ENCODE data around the gene OR51E2. TPM values are rescaled to one million over a fixed set of nuclear protein-coding genes. Genes with fewer than 3 reads are reported as not detected.

The OR51E2 gene
- total and polyA plus RNA-seq, 4 donors = 0.51 to 1.2 TPM; not detected in 2

DNA sequence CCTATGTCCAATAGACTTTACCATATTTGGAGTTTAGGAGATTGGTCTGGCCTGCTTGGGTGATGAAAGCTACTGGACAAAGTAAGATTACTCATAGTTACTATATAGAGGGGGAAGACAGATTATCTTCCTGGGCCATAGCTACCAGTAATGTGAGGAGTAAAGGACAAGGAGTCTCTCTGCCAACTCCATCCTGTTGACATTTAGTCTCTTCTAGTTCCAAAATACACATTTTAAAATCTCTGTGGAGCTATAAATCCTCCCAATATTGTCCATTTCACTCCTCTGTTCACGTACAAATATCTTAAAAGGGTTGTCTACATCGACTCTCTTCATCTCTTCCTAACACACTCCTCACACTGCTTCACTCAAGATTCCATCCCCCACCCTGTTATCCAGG lies 61.5 kb downstream of the OR51E2 start:
- ATAC-seq (ENCODE audit: low FRiP score) = no peak
- 33 to 55% methylated on average over 2 of the region's 2 CpGs for WGBS, 2 donors
- Histone ChIP-seq H3K4me3 (ENCODE audit: low read length in 2 of 2) (no peak overlapping the region), H3K27ac (ENCODE audit: low read depth in 1 of 2, low read length in 2 of 2) (no peak overlapping the region), H3K4me1 (ENCODE audit: control insufficient read depth in 1 of 2, insufficient read depth in 2 of 2, low read length in 2 of 2) (no peaks in the 10 kb centered on the region), H3K27me3 (ENCODE audit: control insufficient read depth in 1 of 2, insufficient read depth in 2 of 2, low read length in 1 of 2) (no peaks in the 10 kb centered on the region), H3K9me3 (ENCODE audit: control insufficient read depth, low read length) (no peaks in the 10 kb centered on the region), H3K36me3 (ENCODE audit: control insufficient read depth in 1 of 2, insufficient read depth in 2 of 2, low read length in 1 of 2) (no peaks in the 10 kb centered on the region)
- intact Hi-C loops (cut with DNase I) = loop anchor here (5.0 to 10.0 kb wide), 2 partner anchors 191 to 369 kb away; no protein-coding TSS in a partner anchor
- no peak for DNase-seq

Other genes with a start within 250 kb of the OR51E2 start
- not detected for gene OR52K2, start 248.6 kb downstream of the OR51E2 start, total RNA-seq
- not detected for gene OR52K2, start 248.6 kb downstream of the OR51E2 start, polyA plus RNA-seq
- gene OR52K1, start 215.2 kb downstream of the OR51E2 start, total RNA-seq = under 1 TPM in 1 of 2 donors, not detected in 1; 0.12 TPM
- gene OR52K1, start 215.2 kb downstream of the OR51E2 start, polyA plus RNA-seq = not detected
- not detected for gene OR52M1, start 152.7 kb downstream of the OR51E2 start, total RNA-seq
- not detected for gene OR52M1, start 152.7 kb downstream of the OR51E2 start, polyA plus RNA-seq
- not detected for gene OR52I2, start 116.1 kb downstream of the OR51E2 start, total RNA-seq
- not detected for gene OR52I2, start 116.1 kb downstream of the OR51E2 start, polyA plus RNA-seq
- gene OR52I1, start 103.8 kb downstream of the OR51E2 start, total RNA-seq = not detected
- not detected for gene OR52I1, start 103.8 kb downstream of the OR51E2 start, polyA plus RNA-seq
- gene TRIM68, start 89.6 kb downstream of the OR51E2 start, total RNA-seq = 10 to 100 TPM in 1 of 2 donors, 1 to 10 TPM in 1; 7.9 to 14.5 TPM
- 1 to 10 TPM; 3.9 to 4.0 TPM for gene TRIM68, start 89.6 kb downstream of the OR51E2 start, polyA plus RNA-seq
- gene OR51D1, start 60.4 kb downstream of the OR51E2 start, total RNA-seq = not detected
- gene OR51D1, start 60.4 kb downstream of the OR51E2 start, polyA plus RNA-seq = not detected
- under 1 TPM; 0.54 to 0.78 TPM for gene OR51E1, start 53.9 kb downstream of the OR51E2 start, total RNA-seq
- gene OR51E1, start 53.9 kb downstream of the OR51E2 start, polyA plus RNA-seq = not detected
- not detected for gene MMP26, start 6.9 kb upstream of the OR51E2 start, total RNA-seq
- gene MMP26, start 6.9 kb upstream of the OR51E2 start, polyA plus RNA-seq = not detected
- gene OR51F1, start 72.1 kb upstream of the OR51E2 start, total RNA-seq = not detected
- not detected for gene OR51F1, start 72.1 kb upstream of the OR51E2 start, polyA plus RNA-seq
- gene OR52R1, start 106.5 kb upstream of the OR51E2 start, total RNA-seq = not detected
- not detected for gene OR52R1, start 106.5 kb upstream of the OR51E2 start, polyA plus RNA-seq
- gene OR51F2, start 123.5 kb upstream of the OR51E2 start, total RNA-seq = not detected
- under 1 TPM in 1 of 2 donors, not detected in 1; 0.50 TPM for gene OR51F2, start 123.5 kb upstream of the OR51E2 start, polyA plus RNA-seq
- gene OR51S1, start 151.4 kb upstream of the OR51E2 start, total RNA-seq = not detected
- gene OR51S1, start 151.4 kb upstream of the OR51E2 start, polyA plus RNA-seq = not detected
- gene OR51T1, start 184.0 kb upstream of the OR51E2 start, total RNA-seq = not detected
- gene OR51T1, start 184.0 kb upstream of the OR51E2 start, polyA plus RNA-seq = not detected
- gene OR51A7, start 205.9 kb upstream of the OR51E2 start, total RNA-seq = not detected
- gene OR51A7, start 205.9 kb upstream of the OR51E2 start, polyA plus RNA-seq = not detected
- not detected for gene OR51G2, start 221.5 kb upstream of the OR51E2 start, total RNA-seq
- not detected for gene OR51G2, start 221.5 kb upstream of the OR51E2 start, polyA plus RNA-seq
- not detected for gene OR51G1, start 226.5 kb upstream of the OR51E2 start, total RNA-seq
- not detected for gene OR51G1, start 226.5 kb upstream of the OR51E2 start, polyA plus RNA-seq
- not detected for gene OR51A4, start 249.8 kb upstream of the OR51E2 start, total RNA-seq
- gene OR51A4, start 249.8 kb upstream of the OR51E2 start, polyA plus RNA-seq = not detected

Data from aorta (tissue), 5 donors.